NCI-H1417 (cell line): ENCODE measurements around the gene SEC14L3.

Experiments
- DNase-seq, 3 experiments: peaks; one replicate each; lab custom pipeline; 2025; lab: John Stamatoyannopoulos, UW

SEC14L3 gene

GRCh38 chr22:30444632-30445437 is 27.0 kb downstream of the SEC14L3 start:
- peak; percentile 39 to 62 (median 40) for DNase-seq

DNA sequence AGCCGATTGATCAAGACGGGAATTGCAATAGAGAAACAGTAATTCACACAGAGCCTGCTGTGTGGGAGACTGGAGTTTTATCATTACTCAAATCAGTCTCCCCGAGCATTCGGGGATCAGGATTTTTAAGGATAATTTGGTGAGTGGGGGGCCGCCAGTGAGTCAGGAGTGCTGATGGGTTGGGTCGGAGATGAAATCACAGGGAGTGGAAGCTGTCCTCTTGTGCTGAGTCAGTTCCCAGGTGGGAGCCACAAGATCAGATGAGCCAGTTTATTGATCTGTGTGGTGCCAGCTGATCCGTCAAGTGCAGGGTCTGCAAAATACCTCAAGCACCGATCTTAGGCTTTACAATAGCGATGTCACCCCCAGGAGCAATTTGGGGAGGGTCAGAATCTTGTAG is 30.7 kb downstream of the SEC14L3 start:
- no peak for DNase-seq

- DNase-seq: no peak
Observed at GRCh38 chr22:30439836-30440235, 32.0 kb downstream of the SEC14L3 start.

- DNase-seq: no peak
Observed at GRCh38 chr22:30439226-30439625, 32.6 kb downstream of the SEC14L3 start.

GRCh38 chr22:30438559-30438958 is 33.3 kb downstream of the SEC14L3 start:
- DNase-seq: no peak

GRCh38 chr22:30436196-30436595 is 35.6 kb downstream of the SEC14L3 start:
- no peak for DNase-seq

GRCh38 chr22:30435674-30436126 is 36.1 kb downstream of the SEC14L3 start:
- DNase-seq: no peak

GRCh38 chr22:30434843-30435242 is 37.0 kb downstream of the SEC14L3 start:
- DNase-seq: no peak

GRCh38 chr22:30433773-30434172 is 38.0 kb downstream of the SEC14L3 start:
- DNase-seq: no peak

- no peak for DNase-seq
Observed at GRCh38 chr22:30433227-30433626, 38.6 kb downstream of the SEC14L3 start.

GRCh38 chr22:30432520-30432919 is 39.3 kb downstream of the SEC14L3 start:
- DNase-seq: no peak

GRCh38 chr22:30432096-30432495 is 39.7 kb downstream of the SEC14L3 start:
- DNase-seq: no peak

GRCh38 chr22:30430933-30431332 is 40.9 kb downstream of the SEC14L3 start:
- no peak for DNase-seq

- no peak for DNase-seq
Observed at GRCh38 chr22:30429887-30430286, 41.9 kb downstream of the SEC14L3 start.

GRCh38 chr22:30427871-30428270 is 43.9 kb downstream of the SEC14L3 start:
- DNase-seq: no peak

DNA sequence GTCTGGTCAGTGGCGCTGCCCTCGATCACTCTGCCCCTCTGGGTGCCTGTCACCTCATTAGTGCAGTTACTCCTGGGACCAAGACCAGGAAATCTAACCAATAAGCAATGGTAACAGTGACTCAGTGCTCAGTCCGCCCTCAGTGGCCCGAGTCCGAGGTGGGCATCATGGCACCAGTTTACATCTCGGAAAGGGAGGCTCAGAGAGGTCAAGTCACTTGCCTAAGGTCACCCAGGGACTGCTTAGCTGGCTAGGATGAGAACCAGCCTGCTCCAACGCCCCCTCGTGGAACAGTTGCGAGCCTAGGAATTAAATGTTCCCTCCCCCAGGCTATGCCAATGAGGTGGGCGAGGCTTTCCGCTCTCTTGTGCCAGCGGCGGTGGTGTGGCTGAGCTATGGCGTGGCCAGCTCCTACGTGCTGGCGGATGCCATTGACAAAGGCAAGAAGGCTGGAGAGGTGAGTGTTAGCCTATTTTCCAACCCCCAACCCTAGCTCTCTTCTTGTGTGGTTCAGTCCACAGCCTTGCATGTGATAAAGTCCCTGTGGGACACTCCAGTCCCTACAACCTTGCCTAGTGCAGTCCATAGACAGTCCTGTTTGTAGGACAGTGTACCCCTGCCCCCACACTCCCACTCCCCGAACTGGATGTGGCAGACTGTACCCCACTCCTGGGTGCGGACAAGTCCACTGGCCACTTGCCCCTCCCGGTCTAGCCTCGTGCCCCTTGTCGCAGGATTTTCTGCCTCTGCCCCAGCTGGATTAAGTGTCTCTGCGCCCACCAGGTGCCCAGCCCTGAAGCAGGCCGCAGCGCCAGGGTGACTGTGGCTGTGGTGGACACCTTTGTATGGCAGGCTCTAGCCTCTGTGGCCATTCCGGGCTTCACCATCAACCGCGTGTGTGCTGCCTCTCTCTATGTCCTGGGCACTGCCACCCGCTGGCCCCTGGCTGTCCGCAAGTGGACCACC is 45.1 kb downstream of the SEC14L3 start:
- peak; percentile 13 to 66 (median 25) for DNase-seq

- DNase-seq: peak; percentile 42 to 56 (median 48)
Observed at GRCh38 chr22:30425616-30426387, 46.0 kb downstream of the SEC14L3 start, which contains the start of gene MTFP1. Gene MTFP1, plus strand, starts transcription at chr22:30425768. Its CDS starts 112 bp downstream, at chr22:30425880.

- DNase-seq: no peak
Observed at GRCh38 chr22:30425327-30425615, 46.5 kb downstream of the SEC14L3 start.

GRCh38 chr22:30424534-30425326 is 47.1 kb downstream of the SEC14L3 start:
- peak in 2 of 3 experiments; percentile 30 to 45 for DNase-seq

DNA sequence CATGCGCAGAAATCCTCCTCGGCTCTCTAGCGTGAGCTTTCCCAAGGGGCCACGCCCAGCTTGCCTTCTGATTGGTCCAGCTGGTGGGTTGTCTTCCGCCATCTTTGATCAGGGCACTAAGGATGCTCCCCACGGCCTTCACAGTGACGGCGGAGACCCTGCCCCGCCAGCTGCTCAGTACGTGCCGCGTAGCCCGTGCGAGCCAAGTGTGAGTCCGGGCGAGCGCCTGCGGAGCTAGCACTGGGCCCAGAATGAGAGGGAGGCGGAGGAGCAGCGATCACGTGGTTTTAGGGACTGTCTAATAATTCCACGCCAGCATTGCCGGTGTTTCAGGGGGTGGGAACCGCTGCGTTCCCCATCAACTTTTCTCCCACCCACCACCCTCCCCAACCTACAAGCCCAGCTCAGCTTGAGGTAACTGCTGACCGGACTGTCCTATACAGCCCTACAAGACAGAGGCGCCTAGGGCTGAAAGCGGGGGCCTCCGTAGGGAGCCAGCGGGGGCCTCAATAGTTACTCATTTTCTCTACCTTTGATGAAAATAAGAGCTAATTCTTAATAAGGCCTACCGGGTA is 47.8 kb downstream of the SEC14L3 start:
- DNase-seq: peak; percentile 97 to 99 (median 98)
